Psoas muscle (tissue), 8 donors: Measurements from ENCODE around the gene KBTBD8. TPM values are rescaled to one million over a fixed set of nuclear protein-coding genes. Genes with fewer than 3 reads are reported as not detected.

Source experiments
- ATAC-seq, 4 donors: fragments of 200-7000 bp; cut with Tn5 transposase; one replicate each; pipeline ENCODE4 v1.9.1; 2020; ENCODE audit warnings: moderate library complexity in 3 of 4, mild to moderate bottlenecking in 2 of 4
- DNase-seq, 2 donors: peaks; one replicate each; pipeline ENCODE4 v3.0.0-alpha.2; 2020
- H3K27ac ChIP-seq: fragments of 200-600 bp; one replicate; pipeline ENCODE4 v1.8.0; 2022
- H3K27me3 ChIP-seq, 3 donors: fragments of 200-600 bp in 1 of 3; one replicate each; pipeline versions ENCODE4 v1.6.1 to v1.8.0; 2013 to 2022; ENCODE audit warnings: low read length in 2 of 3, mild to moderate bottlenecking in 2 of 3, moderate library complexity in 1 of 3; ENCODE audit not compliant: insufficient read depth in 3 of 3
- H3K36me3 ChIP-seq, 2 donors: fragments of 200-600 bp in 1 of 2; one replicate each; pipeline versions ENCODE4 v1.6.1 to v1.8.0; 2013 to 2022; ENCODE audit warnings: low read depth in 1 of 2, mild to moderate bottlenecking in 1 of 2, moderate library complexity in 1 of 2; ENCODE audit not compliant: insufficient read depth in 1 of 2
- H3K4me1 ChIP-seq: fragments of 200-600 bp; one replicate; pipeline ENCODE4 v1.8.0; 2022
- H3K4me3 ChIP-seq: fragments of 200-600 bp; one replicate; pipeline ENCODE4 v1.8.0; 2022; ENCODE audit warnings: mild to moderate bottlenecking
- H3K9me3 ChIP-seq: fragments of 200-600 bp; one replicate; pipeline ENCODE4 v1.8.0; 2022
- WGBS, 3 donors: extraction: QIAGEN DNeasy Blood & Tissue Kit; methylation state at CpG; one replicate each; pipeline versions ENCODE4 v1.1.6 to v1.1.7; 2013; 5-methylcytosine and 5-hydroxymethylcytosine counted together
- intact Hi-C, 2 donors: fragments of 100-400 bp; cut with DNase I; formaldehyde crosslinking; loops; one replicate each; pipeline versions ENCODE4 v1.11.0 to v1.14.2; 2022
- polyA plus RNA-seq, 3 donors: library from polyadenylated mRNA; stranded (reverse); fragments of 200-250 nt; gene quantifications; one replicate each; pipeline ENCODE4 v1.2.3, GENCODE V29; 2013
- total RNA-seq, 4 donors: library from RNA; stranded (reverse); fragmentation: NEBNext Ultra II Directional in 2 of 4; extraction: Animal tissue kit (Norgen Biotek cat#: 25700) in 2 of 4; gene quantifications; one replicate each; pipeline versions ENCODE4 v1.2.1 to v1.2.4, GENCODE V29; 2021 to 2023
- TF ChIP-seq, protein P1 (sequence below): fragments of 200-600 bp; IDR thresholded peaks from one replicate; pipeline ENCODE4 v1.8.0; 2022; ENCODE audit warnings: antibody characterized with exemption
- donor health status: healthy with polysubstance abuse.
- donor health status: DM: no; HTN: no; CAD: no; lungs with moderate emphysema.
- donor health status: Bipolar disorder and iron deficiency.
- donor health status: healthy.
- donor health status: DM: yes; HTN: yes; CAD: no.
- donor health status: DM: no; HTN: no; CAD: no.
- donor health status: DM: no; HTN: no; CAD: no.
- donor health status: DM: yes; HTN: yes; CAD: no.

Gene KBTBD8
- total and polyA plus RNA-seq, 7 donors: 1.8 to 11.2 (median 6.1) TPM

DNA sequence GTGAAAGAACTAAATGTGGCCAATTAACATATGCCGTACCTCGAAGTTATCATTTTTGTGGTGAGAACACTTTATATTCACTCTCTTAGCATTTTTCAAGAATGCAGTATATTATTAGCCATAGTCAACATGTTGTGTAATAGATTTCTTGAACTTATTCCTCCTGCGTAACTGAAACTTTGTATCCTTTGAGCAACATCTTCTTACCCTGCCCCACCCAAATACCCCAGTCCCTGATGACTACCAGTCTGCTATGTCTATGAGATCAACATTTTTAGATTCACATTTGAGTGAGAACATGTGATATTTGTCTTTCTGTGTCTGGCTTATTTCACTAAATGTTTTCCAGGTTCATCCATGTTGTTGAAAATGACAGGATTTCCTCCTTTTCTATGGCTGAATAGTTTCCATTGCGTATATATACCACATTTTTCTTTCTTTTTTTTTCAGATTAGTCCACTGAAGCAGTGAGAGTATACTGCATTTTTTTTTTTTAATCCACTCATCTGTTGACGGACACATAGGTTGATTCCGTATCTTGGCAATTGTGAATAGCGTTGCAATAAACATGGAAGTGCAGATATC is 12.7 kb upstream of the KBTBD8 start:
- H3K4me1 ChIP-seq: no peaks in the 10 kb centered on the region
- DNase-seq (no peak), ATAC-seq (no peak)
- 91 to 96% (median 93%) methylated on average over 7 of the region's 7 CpGs for WGBS, 3 donors
- H3K36me3 ChIP-seq: no peaks in the 10 kb centered on the region
- H3K27ac ChIP-seq: no peak overlapping the region
- H3K4me3 ChIP-seq: no peak overlapping the region
- H3K9me3 ChIP-seq: no peaks in the 10 kb centered on the region
- peaks cover 0 to 2% (median 0%) of the 10 kb centered on the region in 3 donors for H3K27me3 ChIP-seq
- intact Hi-C loops: no loop called here
- TF ChIP-seq, protein P1, sequence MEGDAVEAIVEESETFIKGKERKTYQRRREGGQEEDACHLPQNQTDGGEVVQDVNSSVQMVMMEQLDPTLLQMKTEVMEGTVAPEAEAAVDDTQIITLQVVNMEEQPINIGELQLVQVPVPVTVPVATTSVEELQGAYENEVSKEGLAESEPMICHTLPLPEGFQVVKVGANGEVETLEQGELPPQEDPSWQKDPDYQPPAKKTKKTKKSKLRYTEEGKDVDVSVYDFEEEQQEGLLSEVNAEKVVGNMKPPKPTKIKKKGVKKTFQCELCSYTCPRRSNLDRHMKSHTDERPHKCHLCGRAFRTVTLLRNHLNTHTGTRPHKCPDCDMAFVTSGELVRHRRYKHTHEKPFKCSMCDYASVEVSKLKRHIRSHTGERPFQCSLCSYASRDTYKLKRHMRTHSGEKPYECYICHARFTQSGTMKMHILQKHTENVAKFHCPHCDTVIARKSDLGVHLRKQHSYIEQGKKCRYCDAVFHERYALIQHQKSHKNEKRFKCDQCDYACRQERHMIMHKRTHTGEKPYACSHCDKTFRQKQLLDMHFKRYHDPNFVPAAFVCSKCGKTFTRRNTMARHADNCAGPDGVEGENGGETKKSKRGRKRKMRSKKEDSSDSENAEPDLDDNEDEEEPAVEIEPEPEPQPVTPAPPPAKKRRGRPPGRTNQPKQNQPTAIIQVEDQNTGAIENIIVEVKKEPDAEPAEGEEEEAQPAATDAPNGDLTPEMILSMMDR: no peak

DNA sequence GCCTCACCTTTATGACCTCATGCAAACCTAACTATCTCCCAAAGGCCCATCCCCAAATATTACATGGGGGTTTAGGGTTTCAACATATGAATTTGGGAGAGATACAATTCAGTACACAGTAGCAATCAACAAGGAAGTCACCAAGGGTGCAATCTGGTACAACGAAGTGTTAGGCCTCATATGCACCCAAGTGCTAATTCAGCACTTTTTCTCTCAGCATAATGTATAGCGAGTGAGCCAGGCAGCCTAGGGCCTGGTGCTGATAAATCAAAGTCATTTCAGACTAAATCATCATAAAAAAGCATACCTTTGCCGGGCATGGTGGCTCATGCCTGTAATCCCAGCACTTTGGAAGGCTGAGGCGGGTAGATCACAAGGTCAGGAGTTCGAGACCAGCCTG is 11.7 kb upstream of the KBTBD8 start:
- intact Hi-C loops: no loop called here
- WGBS, 3 donors: 79 to 87% (median 86%) methylated on average over 5 of the region's 5 CpGs

DNA sequence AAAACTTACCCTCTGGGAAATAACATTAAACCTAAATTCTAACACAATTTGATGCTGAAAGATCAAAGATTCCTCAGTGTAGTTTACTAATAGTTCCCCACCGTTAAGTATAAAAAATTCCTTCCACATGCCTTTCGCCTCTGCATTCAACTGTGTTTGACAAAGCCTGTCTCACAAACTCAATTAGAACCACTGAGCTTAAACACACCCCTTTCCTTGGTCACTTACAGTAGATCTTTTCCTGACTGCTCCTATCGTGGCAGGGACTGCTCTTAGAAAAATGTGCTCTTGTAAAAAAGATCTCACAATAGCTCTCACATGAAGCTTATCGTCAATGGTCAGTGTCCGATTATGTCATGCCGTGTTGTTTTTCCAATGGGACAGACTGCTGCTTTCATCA is 8.9 kb upstream of the KBTBD8 start:
- peaks cover 0 to 3% (median 3%) of the 10 kb centered on the region in 3 donors for H3K27me3 ChIP-seq
- H3K36me3 ChIP-seq: no peaks in the 10 kb centered on the region
- DNase-seq (no peak), ATAC-seq (no peak)
- H3K4me3 ChIP-seq: no peak overlapping the region
- intact Hi-C loops: no loop called here
- WGBS, 3 donors: 49 to 55% (median 50%) methylated on average over 6 of the region's 6 CpGs
- no peaks in the 10 kb centered on the region for H3K9me3 ChIP-seq
- H3K4me1 ChIP-seq: no peaks in the 10 kb centered on the region
- TF ChIP-seq, protein P1: no peak
- H3K27ac ChIP-seq: no peak overlapping the region

More for the DNA sequence above, 11.7 kb upstream of the KBTBD8 start:
- Histone ChIP-seq H3K4me1 (no peaks in the 10 kb centered on the region), H3K4me3 (no peak overlapping the region), H3K27ac (no peak overlapping the region), H3K9me3 (no peaks in the 10 kb centered on the region), H3K27me3 (peaks cover 0 to 2% (median 0%) of the 10 kb centered on the region in 3 donors), H3K36me3 (no peaks in the 10 kb centered on the region)
- TF ChIP-seq, protein P1: no peak
- ATAC-seq (no peak), DNase-seq (no peak)

DNA sequence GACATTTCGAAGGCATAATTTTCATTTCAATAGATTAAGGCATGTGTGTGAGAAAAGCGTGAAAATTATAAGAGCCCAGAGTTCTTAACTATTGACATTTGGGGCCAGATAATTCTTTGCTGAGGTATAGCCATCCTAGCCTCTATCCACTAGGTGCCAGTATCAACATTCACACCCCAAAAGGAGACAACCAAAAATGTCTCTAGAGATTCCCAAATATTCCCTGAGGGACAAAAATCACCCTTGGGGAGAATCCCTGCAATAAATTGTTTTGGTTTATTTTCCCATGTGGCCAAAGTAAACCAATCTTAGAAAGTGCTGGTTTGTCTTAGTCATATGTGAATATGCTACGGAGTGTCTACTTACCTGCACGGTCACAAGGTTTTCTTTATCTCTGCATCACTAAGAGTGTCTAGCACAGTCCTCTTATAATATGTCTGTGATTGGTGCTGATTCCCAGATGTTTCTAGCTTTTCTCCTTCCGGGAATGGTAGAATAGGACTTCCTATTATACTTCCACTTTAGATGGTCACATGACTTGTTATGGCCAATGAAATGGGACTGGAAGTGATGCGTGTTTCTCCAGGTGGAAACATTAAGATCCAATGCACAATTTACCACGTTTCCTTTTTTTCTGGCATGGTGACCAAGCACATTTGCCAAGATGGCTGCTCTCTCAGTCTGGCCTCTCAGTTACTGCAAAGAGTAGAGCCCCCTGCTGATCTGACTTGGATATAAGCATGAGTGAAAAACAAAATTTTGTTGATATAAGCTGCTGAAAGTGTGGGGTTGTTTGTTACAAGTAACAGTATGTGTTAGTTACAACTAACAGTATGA is 8.0 kb upstream of the KBTBD8 start:
- TF ChIP-seq, protein P1: peak; percentile 14
- DNase-seq (no peak), ATAC-seq (no peak)
- Histone ChIP-seq H3K27ac (no peak overlapping the region), H3K27me3 (peaks cover 0 to 3% (median 3%) of the 10 kb centered on the region in 3 donors), H3K4me1 (no peaks in the 10 kb centered on the region), H3K36me3 (no peaks in the 10 kb centered on the region), H3K9me3 (no peaks in the 10 kb centered on the region), H3K4me3 (no peak overlapping the region)
- WGBS, 3 donors: 77 to 81% (median 80%) methylated on average over 7 of the region's 7 CpGs
- intact Hi-C loops: no loop called here
